Sigmoid colon (tissue), 4 donors: Measurements from ENCODE around the gene SEMG2.

Experiments
- EP300 ChIP-seq, 4 donors: sonication (generic); formaldehyde crosslinking; IDR thresholded peaks; one replicate each; pipeline ENCODE4 v1.6.1; 2017; ENCODE audit warnings: antibody characterized with exemption in 4 of 4
- POLR2A ChIP-seq, 2 donors: fragments of 450-650 bp; IDR thresholded peaks; one replicate each; pipeline ENCODE4 v1.6.1; 2016; ENCODE audit warnings: antibody characterized with exemption in 2 of 2, mild to moderate bottlenecking in 2 of 2, moderate library complexity in 2 of 2
- POLR2AphosphoS5 ChIP-seq, 4 donors: sonication (generic); formaldehyde crosslinking; IDR thresholded peaks; one replicate each; pipeline ENCODE4 v1.6.1; 2017; ENCODE audit warnings: antibody characterized with exemption in 4 of 4
- TF ChIP-seq, protein P1 (sequence below), 4 experiments: fragments of 450-650 bp in 3 of 4; fragments of 200-600 bp in 1 of 4; IDR thresholded peaks; one replicate each; pipeline ENCODE4 v1.5.1; 2016 to 2019; ENCODE audit warnings: antibody characterized with exemption in 4 of 4, mild to moderate bottlenecking in 3 of 4, moderate library complexity in 2 of 4

DNA sequence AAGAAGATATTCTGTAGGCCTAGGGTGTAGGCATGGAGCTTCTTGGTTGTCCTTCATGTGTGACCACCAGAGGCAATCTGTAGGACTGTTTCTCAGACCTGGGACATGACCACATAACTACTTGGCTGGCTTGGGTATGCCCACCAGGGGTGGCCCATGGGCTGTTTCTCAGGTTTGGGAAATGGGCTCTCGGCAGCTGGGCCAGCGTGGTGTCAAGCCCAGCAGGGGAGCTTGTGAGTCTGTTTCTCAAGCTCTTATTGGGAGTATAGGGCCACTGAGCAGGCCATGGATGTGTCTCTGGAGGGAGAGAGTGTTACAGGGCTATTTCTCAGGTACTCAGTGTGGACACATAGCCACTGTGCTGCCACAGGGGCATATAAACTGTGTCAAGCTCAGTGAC is 2.5 kb upstream of the SEMG2 start:
- TF ChIP-seq EP300 (IDR thresholded peaks at IDR 0.05) = no peak
- TF ChIP-seq POLR2A (IDR thresholded peaks at IDR 0.05) = no peak
- TF ChIP-seq, protein P1, sequence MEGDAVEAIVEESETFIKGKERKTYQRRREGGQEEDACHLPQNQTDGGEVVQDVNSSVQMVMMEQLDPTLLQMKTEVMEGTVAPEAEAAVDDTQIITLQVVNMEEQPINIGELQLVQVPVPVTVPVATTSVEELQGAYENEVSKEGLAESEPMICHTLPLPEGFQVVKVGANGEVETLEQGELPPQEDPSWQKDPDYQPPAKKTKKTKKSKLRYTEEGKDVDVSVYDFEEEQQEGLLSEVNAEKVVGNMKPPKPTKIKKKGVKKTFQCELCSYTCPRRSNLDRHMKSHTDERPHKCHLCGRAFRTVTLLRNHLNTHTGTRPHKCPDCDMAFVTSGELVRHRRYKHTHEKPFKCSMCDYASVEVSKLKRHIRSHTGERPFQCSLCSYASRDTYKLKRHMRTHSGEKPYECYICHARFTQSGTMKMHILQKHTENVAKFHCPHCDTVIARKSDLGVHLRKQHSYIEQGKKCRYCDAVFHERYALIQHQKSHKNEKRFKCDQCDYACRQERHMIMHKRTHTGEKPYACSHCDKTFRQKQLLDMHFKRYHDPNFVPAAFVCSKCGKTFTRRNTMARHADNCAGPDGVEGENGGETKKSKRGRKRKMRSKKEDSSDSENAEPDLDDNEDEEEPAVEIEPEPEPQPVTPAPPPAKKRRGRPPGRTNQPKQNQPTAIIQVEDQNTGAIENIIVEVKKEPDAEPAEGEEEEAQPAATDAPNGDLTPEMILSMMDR (IDR thresholded peaks at IDR 0.05) = no peak
- TF ChIP-seq POLR2AphosphoS5 (IDR thresholded peaks at IDR 0.05) = no peak
